Measurements from ENCODE around the gene PDE8A.
"Not testable (repeated sequence)": the region's sequence is repeated elsewhere in the genome, so short reads cannot be mapped to it uniquely, and the experiment has no call there.

Gene PDE8A

DNA sequence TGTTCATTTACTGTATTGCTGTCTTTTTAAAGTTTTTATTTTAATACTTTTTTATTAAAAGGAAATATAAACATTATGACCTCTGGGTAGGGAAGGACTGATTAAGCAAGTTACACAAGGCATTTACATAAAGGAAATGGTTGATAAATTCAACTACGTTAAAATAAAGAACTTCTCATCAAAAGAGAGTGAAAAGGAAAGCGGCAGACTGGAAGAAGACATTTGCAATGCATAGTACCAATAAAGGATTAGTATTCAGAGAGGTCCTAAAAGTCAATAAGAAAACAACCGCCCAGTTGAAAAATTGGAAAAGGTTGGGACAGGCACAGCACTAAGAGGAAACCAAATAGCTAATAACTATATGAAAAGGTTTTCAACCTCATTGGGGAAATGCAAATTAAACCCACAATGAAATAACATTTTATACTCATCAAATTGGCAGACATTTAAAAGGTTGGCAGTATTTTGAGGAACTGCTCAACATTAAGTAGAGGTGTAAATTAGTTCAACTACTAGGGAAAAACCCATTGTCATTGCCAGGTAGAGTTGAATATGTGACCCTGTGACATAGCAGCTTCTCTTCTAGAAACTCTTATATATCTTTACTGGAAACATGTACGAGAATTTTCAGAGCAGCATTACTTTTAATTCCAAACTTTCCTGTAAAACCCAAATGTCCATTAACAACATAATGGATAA lies 9.5 kb downstream of the PDE8A start:
- no peak for DNase-seq

GRCh38 chr15:84992157-84992944 lies 10.7 kb downstream of the PDE8A start:
- no peak for DNase-seq

- no peak for DNase-seq
These were observed 14.4 kb downstream of the PDE8A start for GRCh38 chr15:84996055-84996454.

GRCh38 chr15:84996714-84997113 lies 15.1 kb downstream of the PDE8A start:
- not testable (repeated sequence) for DNase-seq

DNA sequence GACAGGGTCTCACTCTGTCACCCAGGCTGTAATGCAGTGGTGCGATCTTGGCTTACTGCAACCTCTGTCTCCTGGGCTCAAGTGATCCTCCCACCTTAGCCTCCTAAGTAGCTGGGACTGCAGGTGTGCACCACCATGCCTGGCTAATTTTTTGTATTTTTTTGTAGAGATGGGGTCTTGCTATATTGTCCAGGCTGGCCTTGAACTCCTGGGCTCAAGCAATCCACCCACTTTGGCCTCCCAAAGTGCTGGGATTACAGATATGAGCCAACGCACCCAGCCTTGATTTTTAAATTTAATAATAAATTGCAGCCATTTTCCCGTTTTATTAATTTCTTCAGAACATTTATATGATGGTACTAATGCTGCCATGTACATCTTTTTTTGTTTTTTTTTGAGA lies 15.6 kb downstream of the PDE8A start:
- not testable (repeated sequence) for DNase-seq

GRCh38 chr15:85000189-85000864 lies 18.7 kb downstream of the PDE8A start:
- DNase-seq = no peak

DNA sequence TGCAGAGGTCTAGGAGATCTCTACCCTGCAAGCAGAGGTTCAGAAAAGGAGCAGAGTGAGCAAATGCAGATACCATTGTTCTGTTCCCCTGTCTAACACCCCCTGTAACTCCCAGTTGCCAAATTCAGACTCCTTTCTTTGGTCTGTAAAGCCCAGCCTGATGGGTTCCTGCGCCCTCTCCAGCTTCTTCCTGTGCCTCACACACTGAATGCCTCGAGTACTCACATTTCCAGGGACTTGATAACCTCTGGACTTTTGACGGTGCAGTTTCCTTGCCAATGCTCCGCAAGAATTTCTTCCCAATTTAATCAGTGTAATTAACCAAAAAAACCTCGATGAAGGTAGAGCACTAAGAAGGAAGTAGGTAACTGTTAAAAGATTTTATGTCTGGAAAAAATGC lies 19.3 kb downstream of the PDE8A start:
- DNase-seq = no peak

DNA sequence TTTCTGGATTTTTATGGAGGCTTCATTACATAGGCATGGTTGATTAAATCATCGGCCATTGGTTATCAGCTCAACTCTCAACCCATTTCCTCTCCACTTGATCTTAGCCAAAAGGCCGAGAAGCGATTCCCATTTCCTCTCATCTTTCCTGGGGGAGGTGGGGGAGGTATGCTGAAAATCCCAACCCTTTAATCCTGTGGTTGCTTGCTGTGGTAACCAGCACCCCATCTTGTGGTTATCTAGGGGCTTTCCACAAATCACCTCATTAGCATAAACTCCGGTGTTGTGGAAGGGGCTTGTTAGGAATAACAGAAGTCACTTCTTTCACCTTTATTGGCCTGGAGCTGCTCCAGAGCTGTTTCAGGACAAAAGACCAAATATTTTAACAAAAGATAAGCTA lies 20.9 kb downstream of the PDE8A start:
- DNase-seq = no peak

GRCh38 chr15:85003593-85004312 lies 22.1 kb downstream of the PDE8A start:
- DNase-seq = no peak

DNA sequence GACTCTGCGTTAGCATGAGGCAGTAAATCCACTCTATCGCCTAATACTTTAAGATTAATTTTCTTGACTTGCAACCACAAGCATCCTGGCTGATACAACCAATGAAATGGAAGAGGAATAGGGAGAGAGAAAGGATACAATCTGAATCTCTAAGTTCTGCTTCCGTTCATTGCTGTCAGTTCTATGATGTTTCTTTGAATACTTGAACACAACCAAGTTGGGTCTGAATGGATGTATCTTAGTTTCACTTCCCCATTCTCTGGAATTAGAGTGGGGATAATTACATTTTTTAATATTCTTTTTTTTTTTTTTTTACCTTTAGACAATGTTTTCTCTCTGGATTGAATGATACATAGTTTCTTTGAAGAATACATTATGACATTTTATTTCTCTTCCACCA lies 22.9 kb downstream of the PDE8A start:
- no peak for DNase-seq

DNA sequence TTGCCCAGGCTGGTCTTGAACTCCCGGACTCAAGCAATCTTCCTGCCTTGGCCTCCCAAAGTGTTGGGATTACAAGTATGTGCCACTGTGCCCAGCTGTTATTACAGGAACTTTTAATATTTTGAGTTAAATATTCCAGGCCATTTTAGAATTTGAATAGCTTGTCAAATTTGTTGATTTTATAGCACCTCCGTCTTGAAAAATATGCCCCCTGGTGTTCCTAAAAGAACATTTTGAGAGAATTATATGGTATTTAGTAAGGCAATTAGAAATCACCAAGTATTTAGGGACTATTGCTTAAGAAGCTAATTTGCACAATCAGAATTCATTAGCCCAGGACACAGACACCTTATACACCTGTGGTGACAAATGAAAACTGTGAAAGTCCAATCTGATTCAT lies 23.7 kb downstream of the PDE8A start:
- DNase-seq = no peak

GRCh38 chr15:85005746-85006145 lies 24.1 kb downstream of the PDE8A start:
- no peak for DNase-seq

DNA sequence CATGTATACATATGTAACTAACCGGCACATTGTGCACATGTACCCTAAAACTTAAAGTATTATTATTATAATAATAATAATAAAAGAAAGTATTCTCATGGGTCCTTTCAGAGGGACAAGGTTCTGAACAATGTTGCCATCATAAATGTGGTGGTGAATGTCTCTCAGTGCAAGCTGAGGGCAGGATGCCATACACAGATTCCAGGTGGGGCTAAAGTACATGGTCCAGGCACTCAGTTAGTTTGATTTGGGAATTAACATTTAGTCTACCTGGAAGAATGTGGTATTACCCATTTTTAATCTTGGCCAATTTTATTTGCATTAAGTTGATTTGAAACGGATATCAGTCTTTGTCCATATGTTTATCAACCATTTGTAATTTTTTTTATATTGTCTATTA lies 24.5 kb downstream of the PDE8A start:
- DNase-seq = no peak

- DNase-seq = no peak
These were observed 25.0 kb downstream of the PDE8A start for GRCh38 chr15:85006655-85007054.

GRCh38 chr15:85007137-85007536 lies 25.5 kb downstream of the PDE8A start:
- DNase-seq = no peak

GRCh38 chr15:85007741-85008397 lies 26.2 kb downstream of the PDE8A start:
- no peak for DNase-seq

DNA sequence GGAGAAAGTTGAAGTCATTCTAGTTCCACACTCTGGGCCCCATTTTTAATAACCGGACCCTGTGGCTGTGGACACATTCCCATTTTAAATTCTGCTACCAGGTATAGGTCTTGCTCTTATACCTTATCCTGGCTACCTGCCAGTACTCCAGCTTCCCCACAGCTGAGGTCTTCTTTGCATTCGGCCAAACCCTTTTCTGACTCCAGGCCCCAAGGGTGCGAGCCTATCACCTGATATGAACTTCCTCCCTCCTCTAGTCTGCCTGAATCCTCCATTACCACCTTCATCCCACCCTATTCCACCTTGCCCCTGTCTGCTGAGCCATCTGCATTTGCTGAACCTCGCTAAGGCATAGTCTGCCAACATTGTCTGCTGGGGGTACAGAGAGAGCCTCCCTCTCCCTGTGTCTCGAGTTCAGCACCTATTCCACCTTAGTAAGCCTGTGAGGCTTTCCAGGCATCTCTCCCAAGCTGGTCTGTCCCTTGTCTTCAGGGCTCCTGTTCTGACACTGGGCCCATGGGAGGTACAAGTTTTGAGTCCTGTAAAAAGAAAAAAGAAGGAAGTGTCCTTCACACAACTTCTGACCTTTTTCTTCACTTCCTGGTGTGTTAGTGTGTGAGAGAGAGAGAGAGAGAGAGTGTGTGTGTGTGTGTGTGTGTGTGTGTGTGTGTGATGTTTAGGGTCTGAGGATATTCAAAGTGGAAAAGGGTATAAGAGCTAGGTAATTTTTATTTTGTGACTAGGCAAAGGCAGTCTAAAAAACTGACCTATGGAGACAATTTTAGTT lies 27.0 kb downstream of the PDE8A start:
- DNase-seq = no peak

DNA sequence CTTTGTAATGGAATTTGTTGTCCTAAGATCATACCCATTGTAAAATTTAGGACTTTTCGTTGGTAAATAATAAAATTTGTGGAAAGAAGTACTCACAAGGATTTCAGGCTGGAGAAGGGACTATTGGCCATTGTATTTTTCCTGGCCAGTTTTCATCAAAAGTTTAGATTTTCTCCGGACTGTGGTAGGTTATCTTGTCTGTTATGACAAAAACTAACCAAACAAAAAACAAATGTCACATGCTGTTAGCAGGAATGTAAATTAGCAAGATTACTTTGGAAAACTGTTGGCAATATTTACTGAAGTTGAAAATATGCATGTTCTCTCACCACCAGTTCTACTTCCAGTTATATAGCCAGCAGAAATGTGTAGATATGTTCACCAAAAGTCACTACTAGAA lies 27.8 kb downstream of the PDE8A start:
- DNase-seq = no peak

DNA sequence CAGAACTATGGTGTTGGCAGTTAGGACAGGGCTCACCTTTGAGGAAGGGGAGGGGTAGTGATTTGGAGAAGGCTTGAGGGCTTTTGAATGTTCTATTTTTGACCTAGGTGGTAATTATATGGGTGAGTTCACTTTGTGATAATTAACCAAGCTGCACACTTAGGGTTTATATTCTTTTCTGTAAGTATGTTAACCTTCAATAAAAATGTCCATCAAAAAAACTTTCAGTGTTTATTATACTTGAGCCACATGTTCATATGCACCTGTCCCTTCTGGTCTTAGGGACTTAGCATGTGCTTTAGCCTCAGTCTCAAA lies 28.4 kb downstream of the PDE8A start:
- no peak for DNase-seq

GRCh38 chr15:85010386-85011159 lies 28.9 kb downstream of the PDE8A start:
- no peak for DNase-seq

DNA sequence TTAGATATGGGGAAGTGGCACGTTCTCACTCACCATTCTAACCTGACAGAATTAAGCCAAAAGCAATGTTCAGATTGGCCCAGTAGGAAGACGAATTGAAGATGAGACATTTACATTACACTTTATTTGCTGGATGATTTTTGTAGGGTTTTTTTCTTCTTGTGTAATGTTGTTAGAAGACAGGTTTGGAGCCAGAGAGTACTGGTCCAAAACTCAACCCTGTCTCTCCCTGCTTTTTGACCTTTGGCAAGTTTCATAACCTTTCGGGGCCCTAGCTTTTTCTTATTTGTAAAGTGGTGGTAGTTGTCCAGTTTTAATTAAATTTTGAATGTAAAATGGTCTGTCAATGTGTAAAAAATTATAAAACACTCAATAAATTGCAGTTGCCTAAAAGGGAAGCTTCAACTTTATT lies 29.5 kb downstream of the PDE8A start:
- DNase-seq = no peak

Data from right forelimb (tissue), 1 donor.